Rectal smooth muscle tissue (tissue), 1 donor: ENCODE results near the gene IFT122.
"Not testable (repeated sequence)": the region's sequence is repeated elsewhere in the genome, so short reads cannot be mapped to it uniquely, and the experiment has no call there.

Source experiments
- H3K27ac ChIP-seq: one replicate; pipeline ENCODE4 v1.7.0; 2013; ENCODE audit warnings: low read depth, low read length, inconsistent platforms
- H3K27me3 ChIP-seq: one replicate; pipeline ENCODE4 v1.7.0; 2013; ENCODE audit warnings: low read length; ENCODE audit not compliant: control insufficient read depth, insufficient read depth
- H3K36me3 ChIP-seq: one replicate; pipeline ENCODE4 v1.7.0; 2013; ENCODE audit warnings: low read length; ENCODE audit not compliant: control insufficient read depth, insufficient read depth
- H3K4me1 ChIP-seq: one replicate; pipeline ENCODE4 v1.7.0; 2013; ENCODE audit warnings: low read length; ENCODE audit not compliant: control insufficient read depth, insufficient read depth
- H3K4me3 ChIP-seq: one replicate; pipeline ENCODE4 v1.7.0; 2013; ENCODE audit warnings: low read length
- H3K9ac ChIP-seq: one replicate; pipeline ENCODE4 v1.7.0; 2013; ENCODE audit warnings: low read length

The IFT122 gene

DNA sequence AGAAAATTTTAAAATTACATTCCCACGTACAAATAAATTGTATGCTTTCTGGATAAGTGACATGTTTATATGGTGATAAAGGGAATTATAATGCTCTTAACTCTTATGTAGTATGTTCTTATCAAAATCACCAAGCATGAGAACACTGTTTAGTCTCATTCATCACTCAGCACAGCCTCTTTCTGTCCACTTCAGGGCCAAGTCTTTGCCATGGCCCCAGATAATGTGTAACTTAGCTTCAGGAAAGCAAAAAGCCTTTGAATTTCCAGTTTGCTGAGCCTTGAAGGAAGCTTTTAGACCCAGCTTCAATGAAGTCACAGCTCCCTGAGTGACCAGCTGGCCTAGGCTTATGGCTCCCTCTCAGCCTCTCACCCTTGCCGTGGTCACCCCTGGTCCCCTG, 57.9 kb downstream of the IFT122 start:
- H3K4me3 ChIP-seq, H3K27me3 ChIP-seq, H3K9ac ChIP-seq, H3K4me1 ChIP-seq, H3K36me3 ChIP-seq, H3K27ac ChIP-seq: not testable (repeated sequence)

DNA sequence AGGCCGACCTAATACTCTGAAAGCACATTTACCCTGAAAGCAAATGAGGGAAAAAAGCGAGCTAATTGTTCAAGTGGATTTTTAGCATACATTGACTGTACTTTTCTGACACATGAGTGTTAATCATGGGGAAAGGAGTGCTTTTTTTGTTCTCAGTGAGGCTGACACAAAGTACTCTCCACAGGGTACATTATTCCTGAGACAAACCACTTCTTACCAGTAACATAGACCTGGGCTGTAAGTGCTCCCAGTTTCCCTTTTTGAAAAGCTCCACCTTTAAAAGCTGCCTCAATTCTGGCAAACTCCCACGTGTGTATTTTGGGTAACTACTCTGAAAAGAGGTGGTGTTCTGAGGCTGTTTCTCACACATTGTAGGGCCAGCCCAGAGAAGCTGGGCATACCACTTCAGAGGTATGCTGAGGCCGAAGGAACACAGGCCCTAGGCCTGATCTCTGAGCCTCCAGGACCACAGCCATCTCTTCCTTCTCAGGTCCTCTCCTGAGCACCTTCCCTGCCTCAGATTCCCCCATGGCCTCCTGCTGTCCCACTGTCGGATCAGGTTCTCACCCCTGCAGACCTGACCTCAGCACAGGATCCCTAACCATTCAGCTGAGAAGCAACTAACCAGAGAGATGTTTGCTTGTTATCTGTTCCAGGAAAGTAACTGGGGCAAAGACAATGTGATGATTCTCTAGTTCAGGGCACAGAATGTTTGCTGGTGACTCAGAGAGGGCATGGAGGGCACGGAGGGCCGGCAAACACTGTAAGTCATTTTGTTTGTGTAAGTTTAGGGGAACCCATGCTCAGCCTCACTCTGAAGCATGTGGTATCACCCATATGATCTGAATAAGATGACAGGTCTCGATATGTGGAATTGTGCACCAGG, 58.8 kb downstream of the IFT122 start:
- H3K27ac ChIP-seq, H3K4me1 ChIP-seq, H3K27me3 ChIP-seq, H3K36me3 ChIP-seq, H3K9ac ChIP-seq, H3K4me3 ChIP-seq: not testable (repeated sequence)

DNA sequence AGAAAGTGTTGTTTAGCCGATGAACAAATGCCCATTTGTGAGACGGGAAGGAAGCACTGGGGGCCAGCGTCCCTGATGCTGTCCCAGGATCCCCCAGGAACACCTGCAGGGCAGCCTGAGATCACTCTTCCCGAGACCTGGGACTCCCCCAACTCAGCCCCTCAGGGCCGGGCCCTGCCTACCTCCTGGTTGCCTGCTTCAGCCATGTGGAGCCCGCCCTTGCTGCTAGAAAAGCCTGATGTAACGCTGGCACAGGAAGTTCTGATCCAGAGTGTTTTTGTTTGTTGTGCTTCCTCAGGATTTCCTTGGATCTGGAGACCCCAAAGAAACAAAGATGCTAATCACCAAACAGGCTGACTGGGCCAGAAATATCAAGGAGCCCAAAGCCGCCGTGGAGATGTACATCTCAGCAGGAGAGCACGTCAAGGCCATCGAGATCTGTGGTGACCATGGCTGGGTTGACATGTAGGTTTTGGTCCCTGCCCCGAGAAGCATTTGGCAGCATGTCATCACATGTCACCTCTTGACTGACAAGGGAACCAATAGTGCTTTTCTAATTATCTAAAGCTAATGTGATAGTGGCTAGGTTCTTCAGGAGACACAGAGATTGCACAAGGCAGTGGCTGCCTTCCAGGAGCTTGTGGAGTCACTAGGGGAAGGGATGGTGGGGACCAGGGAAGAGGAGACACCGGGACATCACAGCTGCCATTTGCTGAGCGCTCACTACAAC, 59.7 kb downstream of the IFT122 start:
- not testable (repeated sequence) for H3K27ac ChIP-seq, H3K4me1 ChIP-seq, H3K27me3 ChIP-seq, H3K36me3 ChIP-seq, H3K4me3 ChIP-seq, H3K9ac ChIP-seq

DNA sequence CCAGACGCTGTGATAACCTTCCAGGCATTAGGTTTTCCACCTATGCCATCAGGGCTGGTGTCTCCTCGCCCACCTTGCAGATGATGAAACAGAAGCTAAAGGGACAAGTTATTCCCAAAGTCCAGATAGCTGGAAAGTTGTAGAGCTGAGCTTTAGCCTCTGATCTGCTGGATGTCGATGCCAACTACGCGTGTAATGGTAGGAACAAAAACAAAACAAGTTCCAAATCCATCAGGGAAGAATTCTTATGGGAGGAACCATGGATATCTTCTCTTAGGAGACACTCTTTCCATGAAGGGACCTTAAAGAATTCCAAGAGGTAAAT, 60.3 kb downstream of the IFT122 start:
- no peak overlapping the region for H3K4me3 ChIP-seq
- H3K9ac ChIP-seq: no peak overlapping the region
- no peaks in the 10 kb centered on the region for H3K27me3 ChIP-seq
- no peaks in the 10 kb centered on the region for H3K4me1 ChIP-seq
- no peak overlapping the region for H3K27ac ChIP-seq
- H3K36me3 ChIP-seq: peaks cover 9% of the 10 kb centered on the region

DNA sequence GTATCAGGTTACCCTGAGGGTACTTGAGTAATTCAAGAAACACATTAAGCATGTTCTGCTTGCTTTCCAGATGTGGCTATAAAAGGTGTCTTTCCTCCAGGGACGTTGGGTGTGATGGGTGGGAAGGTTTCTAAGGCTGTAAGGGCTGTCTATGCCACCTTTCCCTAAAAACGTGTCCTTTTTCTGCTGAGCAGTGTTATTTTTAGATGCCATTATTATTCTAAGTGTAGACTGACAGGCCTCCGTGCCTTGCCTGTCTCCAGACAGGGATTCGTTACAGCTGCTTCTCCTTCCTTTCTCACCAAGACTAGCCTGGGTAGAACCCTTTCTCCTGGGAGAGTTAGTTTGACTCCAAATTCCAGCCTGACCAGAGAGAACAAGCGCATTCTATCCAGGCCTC, 61.6 kb downstream of the IFT122 start:
- no peaks in the 10 kb centered on the region for H3K4me1 ChIP-seq
- H3K36me3 ChIP-seq: peaks cover 9% of the 10 kb centered on the region
- H3K4me3 ChIP-seq: no peak overlapping the region
- no peak overlapping the region for H3K27ac ChIP-seq
- H3K27me3 ChIP-seq: no peaks in the 10 kb centered on the region
- no peak overlapping the region for H3K9ac ChIP-seq

DNA sequence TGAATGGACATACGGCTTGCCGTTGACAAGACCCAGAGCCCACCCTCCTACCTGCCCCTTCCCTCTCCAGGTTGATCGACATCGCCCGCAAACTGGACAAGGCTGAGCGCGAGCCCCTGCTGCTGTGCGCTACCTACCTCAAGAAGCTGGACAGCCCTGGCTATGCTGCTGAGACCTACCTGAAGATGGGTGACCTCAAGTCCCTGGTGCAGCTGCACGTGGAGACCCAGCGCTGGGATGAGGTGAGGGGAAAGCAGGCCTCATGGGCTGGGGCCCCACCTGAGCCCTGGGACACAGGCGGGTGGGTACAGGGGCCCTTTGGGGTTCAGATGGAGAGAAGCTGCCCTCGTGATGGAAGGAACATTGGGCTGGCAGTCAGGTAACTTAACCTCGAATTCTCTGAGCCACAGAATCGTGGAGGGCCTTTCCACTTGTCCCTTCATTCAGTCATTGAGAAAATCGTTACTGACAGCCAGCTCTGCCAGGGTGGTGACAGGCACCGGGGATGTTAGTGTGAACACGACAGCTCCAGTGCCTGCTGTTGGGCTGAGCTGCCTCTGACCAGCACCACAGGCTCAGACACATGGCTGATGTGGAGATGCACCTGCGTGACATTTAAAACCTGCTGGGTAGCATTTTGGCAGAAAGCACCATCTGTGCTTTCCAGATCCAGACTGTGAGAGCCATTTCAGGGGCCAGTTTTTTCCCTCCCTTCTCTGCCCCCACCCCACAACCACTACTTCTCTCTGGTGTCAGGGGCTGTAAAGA, 62.8 kb downstream of the IFT122 start:
- Histone ChIP-seq H3K36me3 (peaks cover 11% of the 10 kb centered on the region), H3K4me1 (no peaks in the 10 kb centered on the region)

DNA sequence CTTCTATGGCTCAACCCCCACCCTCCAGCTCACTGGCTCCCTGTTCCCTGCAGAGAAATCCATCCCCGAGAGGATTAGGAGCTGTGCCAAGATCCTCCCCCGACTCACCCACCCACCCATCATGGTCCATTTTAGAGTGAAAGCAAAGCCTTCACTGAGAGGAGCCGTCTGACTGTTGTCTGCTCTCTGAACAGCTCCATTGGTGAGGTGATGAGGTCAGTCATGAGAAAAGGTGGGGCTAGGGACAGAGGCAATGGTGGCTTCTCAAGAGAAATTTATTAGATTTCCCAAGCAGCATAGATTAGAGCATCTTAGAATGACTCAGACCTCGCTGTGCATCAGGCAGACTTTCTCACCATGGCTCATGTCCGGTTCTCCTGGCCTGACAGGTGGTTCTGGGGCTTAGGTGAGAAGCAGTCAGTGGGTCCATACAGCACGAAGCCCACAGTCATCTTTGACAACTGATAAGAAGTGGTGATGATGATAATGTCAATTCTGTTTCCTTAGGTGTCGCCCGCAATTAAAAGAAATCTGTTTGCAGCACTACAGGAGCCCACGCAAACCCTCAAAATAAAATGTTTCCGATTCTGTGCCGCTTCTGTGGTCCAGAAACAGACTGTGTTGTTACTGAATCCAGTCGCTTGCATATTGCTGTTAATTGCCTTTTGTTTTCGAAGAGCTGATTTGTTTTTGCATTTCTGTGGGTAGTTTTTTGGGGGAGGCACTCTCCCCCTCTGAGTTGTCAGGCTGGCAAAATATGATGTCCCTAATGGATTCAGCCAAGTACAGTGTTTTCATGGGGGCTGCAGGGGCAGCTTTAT, 63.7 kb downstream of the IFT122 start:
- Histone ChIP-seq H3K9ac (no peak overlapping the region), H3K36me3 (peaks cover 11% of the 10 kb centered on the region), H3K27me3 (no peaks in the 10 kb centered on the region), H3K4me3 (no peak overlapping the region), H3K4me1 (no peaks in the 10 kb centered on the region), H3K27ac (no peak overlapping the region)

More for the DNA sequence above, 62.8 kb downstream of the IFT122 start:
- no peak overlapping the region for H3K27ac ChIP-seq
- no peak overlapping the region for H3K9ac ChIP-seq
- H3K27me3 ChIP-seq: no peaks in the 10 kb centered on the region
- no peak overlapping the region for H3K4me3 ChIP-seq

DNA sequence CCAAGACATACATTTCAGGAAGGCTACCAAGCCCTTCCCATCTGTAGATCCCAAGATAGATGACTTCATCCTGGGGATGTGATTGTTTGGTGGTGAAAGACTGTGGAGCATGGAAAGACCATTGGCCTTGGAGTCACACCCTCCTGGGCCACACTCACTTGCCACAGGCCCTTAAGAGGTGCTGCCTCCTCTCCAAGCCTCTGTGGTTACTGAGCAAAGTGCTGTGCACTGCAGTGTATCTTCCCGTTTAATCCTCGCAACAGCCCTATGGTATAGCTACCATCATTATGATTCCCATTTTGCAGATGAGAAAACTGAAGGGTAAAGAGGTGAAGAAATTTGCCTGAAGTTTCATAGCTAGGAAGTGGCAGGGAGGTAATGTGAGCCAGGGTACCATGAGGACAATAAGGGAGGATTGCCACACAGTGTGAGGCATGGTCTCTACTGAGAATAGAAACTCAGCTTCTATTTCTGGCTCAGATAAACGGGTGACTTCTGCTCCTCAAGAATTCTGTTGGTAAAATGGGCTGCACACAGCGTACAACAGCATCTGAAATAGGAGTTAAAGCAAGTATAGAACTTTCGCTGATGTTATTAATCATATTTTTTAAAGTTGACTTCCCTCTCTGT, 64.6 kb downstream of the IFT122 start:
- Histone ChIP-seq H3K27me3 (no peaks in the 10 kb centered on the region), H3K36me3 (peaks cover 13% of the 10 kb centered on the region), H3K27ac (no peak overlapping the region), H3K9ac (no peak overlapping the region), H3K4me1 (no peaks in the 10 kb centered on the region), H3K4me3 (no peak overlapping the region)

DNA sequence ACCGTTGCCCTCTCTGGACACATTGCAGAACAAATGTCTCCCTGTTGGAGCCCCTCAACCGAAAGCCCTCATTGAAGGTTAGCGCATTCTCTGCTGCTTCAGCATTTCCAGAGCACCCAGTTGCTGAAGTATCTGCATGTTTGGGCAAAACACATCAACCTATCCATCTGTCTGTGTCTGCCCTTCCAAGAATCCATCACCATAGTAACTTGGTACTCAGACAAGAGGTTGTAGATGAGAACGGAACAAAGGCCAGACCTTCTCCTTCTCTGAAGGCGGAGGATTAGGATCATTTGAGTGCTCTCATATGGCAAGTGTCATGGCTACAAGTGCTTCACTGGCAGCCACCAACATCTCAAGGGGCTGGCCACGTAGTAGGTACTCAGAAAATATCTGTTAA, 65.3 kb downstream of the IFT122 start:
- Histone ChIP-seq H3K4me1 (no peaks in the 10 kb centered on the region), H3K4me3 (no peak overlapping the region), H3K27ac (no peak overlapping the region)

DNA sequence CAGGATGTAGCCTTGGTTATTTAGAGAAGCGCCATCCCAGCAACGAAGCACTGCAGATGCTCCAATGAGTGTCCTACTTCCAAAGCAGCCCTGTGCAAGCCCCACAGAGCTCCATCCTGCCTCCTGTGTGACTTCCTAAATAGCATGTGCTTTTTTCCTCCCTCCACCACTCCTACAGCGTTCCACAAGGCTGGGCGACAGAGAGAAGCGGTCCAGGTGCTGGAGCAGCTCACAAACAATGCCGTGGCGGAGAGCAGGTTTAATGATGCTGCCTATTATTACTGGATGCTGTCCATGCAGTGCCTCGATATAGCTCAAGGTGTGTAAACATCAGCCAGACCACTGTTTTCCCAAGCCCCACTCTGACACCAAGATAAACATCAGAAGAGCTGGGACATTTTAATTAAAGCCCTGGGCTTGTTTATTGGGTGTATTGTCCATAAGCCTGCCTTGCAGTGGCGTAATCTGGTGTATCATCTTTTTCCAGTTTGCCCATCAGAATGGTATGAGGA, 66.3 kb downstream of the IFT122 start:
- H3K9ac ChIP-seq: no peak overlapping the region
- peaks cover 9% of the 10 kb centered on the region for H3K36me3 ChIP-seq
- H3K4me3 ChIP-seq: no peak overlapping the region
- H3K4me1 ChIP-seq: no peaks in the 10 kb centered on the region
- H3K27ac ChIP-seq: no peak overlapping the region
- H3K27me3 ChIP-seq: no peaks in the 10 kb centered on the region

More for the DNA sequence above, 65.3 kb downstream of the IFT122 start:
- Histone ChIP-seq H3K36me3 (peaks cover 9% of the 10 kb centered on the region), H3K27me3 (no peaks in the 10 kb centered on the region), H3K9ac (no peak overlapping the region)

DNA sequence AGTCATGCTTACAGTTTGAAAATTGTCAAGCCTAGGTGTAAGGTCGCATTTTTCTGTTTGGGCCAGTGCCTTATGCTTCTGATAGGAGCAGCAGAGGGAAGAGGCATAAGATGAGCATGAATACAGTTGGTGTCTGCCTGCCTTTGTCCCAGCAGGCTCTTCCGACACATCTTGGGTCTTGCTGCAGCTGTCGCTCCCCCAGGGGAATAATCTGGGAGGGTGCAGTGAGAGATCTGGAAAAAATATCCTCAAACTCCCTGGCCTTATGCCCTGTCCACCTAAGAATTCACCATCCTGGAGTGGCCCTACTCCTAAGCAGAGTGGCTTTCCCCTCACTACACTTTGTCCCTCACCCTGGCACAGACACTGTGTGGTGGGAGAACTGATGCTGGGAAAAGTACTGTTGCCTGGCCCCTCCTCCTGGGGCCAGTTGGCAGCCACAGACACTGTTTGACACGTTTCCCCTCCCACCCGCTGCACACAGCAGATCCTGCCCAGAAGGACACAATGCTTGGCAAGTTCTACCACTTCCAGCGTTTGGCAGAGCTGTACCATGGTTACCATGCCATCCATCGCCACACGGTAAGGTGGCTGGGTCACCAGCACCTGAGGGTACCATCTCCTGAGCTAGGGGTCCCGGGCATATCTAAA, 67.3 kb downstream of the IFT122 start:
- Histone ChIP-seq H3K36me3 (peaks cover 12% of the 10 kb centered on the region), H3K4me1 (no peaks in the 10 kb centered on the region), H3K27ac (no peak overlapping the region), H3K4me3 (no peak overlapping the region), H3K27me3 (no peaks in the 10 kb centered on the region), H3K9ac (no peak overlapping the region)
